CD4-positive, alpha-beta T cell treated with Interleukin-4 for 4 hours (primary cell): ENCODE measurements around the gene SNTB2.

Experiments used
- DNase-seq: peaks from one replicate; pipeline ENCODE4 v3.0.0-alpha.2; 2020

Gene SNTB2

GRCh38 chr16:69321080-69321479 lies 134.1 kb downstream of the SNTB2 start:
- DNase-seq, result no peak

GRCh38 chr16:69322343-69322742 lies 135.4 kb downstream of the SNTB2 start:
- DNase-seq, result no peak

DNA sequence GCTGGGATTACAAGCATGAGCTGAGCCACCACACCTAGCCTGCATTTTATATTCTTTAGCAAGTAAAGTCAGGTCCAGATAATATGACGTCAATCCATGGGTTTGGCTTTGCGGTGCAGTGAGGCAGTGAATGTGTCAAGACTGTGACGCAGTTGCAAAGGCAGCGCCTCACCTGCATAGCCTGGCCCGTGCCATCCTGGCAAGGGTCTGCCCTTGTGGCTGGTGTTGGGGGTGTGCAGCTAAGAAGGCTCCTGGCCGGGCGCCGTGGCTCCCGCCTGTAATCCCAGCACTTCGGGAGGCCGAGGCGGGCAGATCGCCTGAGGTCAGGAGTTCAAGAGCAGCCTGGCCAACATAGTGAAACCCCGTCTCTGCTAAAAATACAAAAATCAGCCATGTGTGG lies 136.5 kb downstream of the SNTB2 start:
- no peak for DNase-seq

- no peak for DNase-seq
Observed at GRCh38 chr16:69324013-69324531, 137.1 kb downstream of the SNTB2 start.

- no peak for DNase-seq
Observed at GRCh38 chr16:69324585-69325253, 137.8 kb downstream of the SNTB2 start.

- DNase-seq, result no peak
Observed at GRCh38 chr16:69325784-69326171, 138.8 kb downstream of the SNTB2 start.

DNA sequence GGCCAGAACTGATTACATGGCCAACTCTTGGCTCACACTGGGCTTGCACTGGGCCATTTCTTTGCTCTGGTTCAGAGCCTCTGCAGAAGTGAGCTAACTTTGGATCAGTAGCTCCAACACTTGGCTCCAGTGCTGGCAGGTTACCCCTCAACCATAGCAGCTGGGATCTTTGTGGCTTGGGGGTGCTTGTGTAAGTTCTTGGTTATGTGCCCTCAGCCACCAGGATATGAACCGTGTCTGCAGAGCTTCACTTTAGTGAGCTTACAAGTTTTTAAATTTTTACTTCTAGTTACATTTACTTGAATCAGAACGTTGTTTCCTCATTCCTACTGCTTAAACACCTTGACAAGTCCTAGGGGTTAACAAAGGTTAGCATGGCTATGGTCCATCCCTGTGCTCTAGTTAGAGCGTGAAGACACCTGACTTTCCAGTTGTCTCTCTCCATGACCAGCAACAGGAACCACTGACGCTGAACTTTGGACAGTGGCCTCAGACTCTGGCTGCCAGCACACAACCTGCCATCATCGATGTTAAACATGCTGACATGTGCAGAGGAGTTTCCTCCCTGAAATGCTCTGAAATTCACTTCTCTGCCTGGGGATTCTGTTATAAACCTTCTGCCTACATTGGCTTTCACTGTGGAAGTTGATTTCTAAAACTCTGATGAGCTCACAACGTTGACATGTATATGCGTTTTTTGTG lies 139.4 kb downstream of the SNTB2 start:
- DNase-seq, result no peak

GRCh38 chr16:69327585-69328310 lies 140.8 kb downstream of the SNTB2 start:
- no peak for DNase-seq

- no peak for DNase-seq
Observed at GRCh38 chr16:69328854-69329316, 141.9 kb downstream of the SNTB2 start.

GRCh38 chr16:69329369-69330285 lies 142.7 kb downstream of the SNTB2 start:
- DNase-seq, result no peak

DNA sequence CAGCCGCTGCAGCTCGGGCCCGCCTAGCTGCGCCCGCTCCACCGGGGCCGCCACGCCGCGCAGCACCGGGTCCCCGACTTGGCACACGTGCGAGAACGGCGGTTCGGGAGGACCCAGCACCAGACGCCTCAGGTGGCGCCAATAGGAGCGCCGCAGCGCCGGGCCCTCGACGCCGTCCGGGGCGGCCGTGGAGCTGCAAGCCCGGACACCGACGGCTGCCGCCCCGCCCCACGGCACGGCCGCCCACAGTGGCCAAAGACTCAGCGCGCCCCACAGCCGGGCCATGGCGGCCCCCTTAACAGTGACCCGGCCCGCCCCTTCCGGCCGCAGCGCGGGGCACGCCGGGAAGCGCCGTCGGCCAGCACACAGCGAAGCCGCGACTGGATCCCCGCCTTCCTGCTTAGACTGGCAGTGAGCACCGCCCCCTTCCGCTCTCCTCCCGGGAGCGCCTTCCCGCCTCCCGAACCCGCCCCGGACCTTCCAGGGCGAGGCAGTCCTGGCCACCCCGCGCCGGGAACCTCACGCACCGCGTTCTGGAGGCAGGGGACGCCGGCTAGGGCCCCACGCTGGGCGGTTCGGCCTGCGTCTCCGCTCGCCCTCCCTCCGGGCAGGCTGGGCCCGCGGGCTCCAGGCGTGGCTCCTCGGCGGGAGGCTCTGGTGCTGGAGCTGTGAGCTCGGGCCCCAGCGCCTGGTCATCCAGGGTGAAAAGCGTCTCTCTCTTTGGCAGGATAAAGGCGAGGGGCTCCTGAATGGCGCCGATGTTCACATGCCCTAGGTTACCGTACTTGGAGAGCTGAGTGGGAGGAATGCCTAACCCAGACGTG lies 143.5 kb downstream of the SNTB2 start, which contains the start of gene PDF:
Gene PDF, minus strand, starts transcription at position 303 of the 824 bp plus-strand sequence. Its CDS starts 18 bp downstream, at position 285.
- peak; percentile 83 for DNase-seq

DNA sequence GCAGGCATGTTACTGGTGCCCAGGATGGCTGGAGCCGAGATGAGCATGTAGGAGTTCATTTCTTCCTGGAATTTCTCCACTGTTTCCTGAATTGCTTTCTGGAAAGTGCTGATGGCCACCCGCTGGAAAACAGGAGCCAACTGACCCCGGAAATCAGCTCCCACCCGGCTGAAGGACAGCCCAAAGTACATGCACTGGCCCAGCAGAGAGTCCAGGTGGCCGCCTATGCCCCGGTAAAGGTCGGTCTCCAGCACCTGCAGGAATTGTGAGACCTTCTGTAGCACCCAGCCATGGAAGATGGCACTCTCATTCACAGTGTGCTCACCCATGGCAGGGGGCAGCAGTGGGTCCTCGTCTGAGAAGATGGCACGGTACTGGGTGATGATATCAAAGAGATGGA lies 147.7 kb downstream of the SNTB2 start:
- DNase-seq, result no peak

DNA sequence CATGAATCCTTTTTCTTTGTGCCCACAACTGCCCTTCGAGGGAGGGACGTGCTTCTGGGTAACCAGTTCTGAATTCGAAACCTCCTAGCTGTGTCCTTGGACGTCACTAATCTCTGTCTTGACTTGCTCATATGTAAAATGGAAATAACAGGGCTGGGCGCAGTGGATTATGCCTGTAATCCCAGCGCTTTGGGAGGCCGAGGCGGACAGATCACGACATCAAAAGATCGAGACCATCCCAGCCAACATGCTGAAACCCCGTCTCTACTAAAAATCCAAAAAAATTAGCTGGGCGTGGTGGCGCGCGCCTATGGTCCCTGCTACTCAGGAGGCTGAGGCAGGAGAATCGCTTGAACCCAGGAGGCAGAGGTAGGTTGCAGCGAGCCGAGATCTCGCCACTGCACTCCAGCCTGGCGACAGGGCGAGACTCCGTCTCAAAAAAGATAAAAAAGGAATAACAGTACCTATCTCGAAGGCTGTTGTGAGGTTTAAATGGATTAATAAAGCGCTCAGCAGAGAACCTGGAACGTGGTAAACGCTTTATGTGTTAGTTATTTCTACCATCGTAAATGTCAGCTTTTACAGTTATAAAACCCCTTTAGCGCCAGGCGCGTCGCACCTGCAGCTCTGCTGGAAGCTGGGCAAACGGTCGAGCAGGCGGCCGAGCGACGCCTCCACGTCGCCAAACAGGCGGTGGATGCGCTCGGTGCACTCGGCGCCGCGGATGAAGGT lies 151.8 kb downstream of the SNTB2 start:
- no peak for DNase-seq

GRCh38 chr16:69339289-69340094 lies 152.5 kb downstream of the SNTB2 start, which contains the start of the genes COG8 and NIP7:
COG8 (minus strand) TSS chr16:69339564; CDS start chr16:69339552, 12 bp downstream.
NIP7 (plus strand) TSS chr16:69339772; CDS start chr16:69339830, 58 bp downstream.
- DNase-seq, result peak; percentile 96

DNA sequence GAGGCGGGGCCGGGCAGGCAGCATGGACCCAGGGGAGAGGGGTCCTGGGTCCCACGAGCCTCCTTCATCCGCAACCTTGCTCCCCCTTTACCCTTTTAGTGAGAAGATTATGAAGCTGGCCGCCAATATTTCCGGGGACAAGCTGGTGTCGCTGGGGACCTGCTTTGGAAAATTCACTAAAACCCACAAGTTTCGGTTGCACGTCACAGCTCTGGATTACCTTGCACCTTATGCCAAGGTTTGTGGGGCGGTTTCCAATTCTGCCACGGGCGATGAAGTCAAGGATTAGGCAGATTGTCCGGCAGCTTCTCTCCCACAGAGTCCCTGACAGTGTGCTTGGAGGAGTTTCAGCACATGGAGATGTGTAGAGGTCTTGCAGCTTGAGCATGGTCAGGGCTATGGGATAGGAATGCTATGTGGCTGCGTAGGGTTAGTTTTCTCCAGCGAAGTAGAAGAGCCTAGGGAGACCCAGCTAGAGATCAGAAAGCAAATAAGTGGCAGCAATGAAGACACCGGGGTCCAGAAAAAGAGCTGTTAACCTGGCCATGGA lies 153.2 kb downstream of the SNTB2 start:
- DNase-seq, result no peak

GRCh38 chr16:69344171-69344570 lies 157.2 kb downstream of the SNTB2 start:
- no peak for DNase-seq

DNA sequence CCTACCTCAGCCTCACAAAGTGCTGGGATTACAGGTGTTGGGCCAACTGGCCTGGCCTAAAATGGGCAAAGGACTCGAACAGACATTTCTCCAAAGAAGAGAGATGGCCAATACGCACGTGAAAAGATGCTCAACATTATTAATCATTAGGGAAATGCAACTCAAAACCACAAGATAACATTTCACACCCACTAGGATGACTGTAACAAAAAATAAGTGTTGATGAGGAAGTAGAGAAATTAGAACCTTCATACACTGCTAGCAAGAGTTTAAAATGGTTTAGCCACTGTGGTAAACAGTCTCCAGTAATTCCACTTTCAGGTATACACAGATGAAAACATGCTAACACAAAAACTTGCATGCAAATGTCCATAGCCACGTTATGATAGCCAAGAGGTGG lies 159.0 kb downstream of the SNTB2 start:
- DNase-seq, result peak; percentile 30

- DNase-seq, result no peak
Observed at GRCh38 chr16:69346683-69347082, 159.7 kb downstream of the SNTB2 start.

DNA sequence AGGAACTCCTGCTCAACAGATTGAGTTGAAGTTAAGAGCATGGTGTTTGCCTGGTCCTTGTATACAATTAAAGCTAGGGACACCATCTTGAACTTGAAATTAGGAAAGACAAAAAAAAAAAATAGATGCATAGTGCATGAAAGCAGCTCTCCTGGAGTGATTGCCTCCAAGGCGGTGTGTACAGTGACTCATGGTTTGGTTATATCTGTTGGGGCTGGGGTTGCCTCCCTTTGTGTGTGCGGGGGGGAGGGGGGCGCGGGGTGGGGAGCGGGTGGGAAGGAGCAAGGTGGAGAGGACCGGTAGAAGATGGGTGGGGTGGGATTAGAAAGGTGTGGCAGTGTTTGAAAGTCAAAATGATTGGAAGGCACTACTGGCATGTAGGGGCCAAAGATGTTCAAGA lies 161.3 kb downstream of the SNTB2 start:
- DNase-seq, result no peak
